Psoas muscle (tissue), 8 donors: ENCODE measurements around the gene TSGA10IP. TPM values are rescaled to one million over a fixed set of nuclear protein-coding genes. Genes with fewer than 3 reads are reported as not detected.
"Not testable (repeated sequence)": the region's sequence is repeated elsewhere in the genome, so short reads cannot be mapped to it uniquely, and the experiment has no call there.

ENCODE experiments used
- ATAC-seq, 4 donors: fragments of 200-7000 bp; cut with Tn5 transposase; one replicate each; pipeline ENCODE4 v1.9.1; 2020; ENCODE audit warnings: moderate library complexity in 3 of 4, mild to moderate bottlenecking in 2 of 4
- DNase-seq, 2 donors: peaks; one replicate each; pipeline ENCODE4 v3.0.0-alpha.2; 2020
- H3K27ac ChIP-seq: fragments of 200-600 bp; one replicate; pipeline ENCODE4 v1.8.0; 2022
- H3K27me3 ChIP-seq, 3 donors: fragments of 200-600 bp in 1 of 3; one replicate each; pipeline versions ENCODE4 v1.6.1 to v1.8.0; 2013 to 2022; ENCODE audit warnings: low read length in 2 of 3, mild to moderate bottlenecking in 2 of 3, moderate library complexity in 1 of 3; ENCODE audit not compliant: insufficient read depth in 3 of 3
- H3K36me3 ChIP-seq, 2 donors: fragments of 200-600 bp in 1 of 2; one replicate each; pipeline versions ENCODE4 v1.6.1 to v1.8.0; 2013 to 2022; ENCODE audit warnings: low read depth in 1 of 2, mild to moderate bottlenecking in 1 of 2, moderate library complexity in 1 of 2; ENCODE audit not compliant: insufficient read depth in 1 of 2
- H3K4me1 ChIP-seq: fragments of 200-600 bp; one replicate; pipeline ENCODE4 v1.8.0; 2022
- H3K4me3 ChIP-seq: fragments of 200-600 bp; one replicate; pipeline ENCODE4 v1.8.0; 2022; ENCODE audit warnings: mild to moderate bottlenecking
- H3K9me3 ChIP-seq: fragments of 200-600 bp; one replicate; pipeline ENCODE4 v1.8.0; 2022
- CTCF ChIP-seq: fragments of 200-600 bp; IDR thresholded peaks from one replicate; pipeline ENCODE4 v1.8.0; 2022; ENCODE audit warnings: antibody characterized with exemption
- WGBS, 3 donors: extraction: QIAGEN DNeasy Blood & Tissue Kit; methylation state at CpG; one replicate each; pipeline versions ENCODE4 v1.1.6 to v1.1.7; 2013; 5-methylcytosine and 5-hydroxymethylcytosine counted together
- intact Hi-C, 2 donors: fragments of 100-400 bp; cut with DNase I; formaldehyde crosslinking; loops; one replicate each; pipeline versions ENCODE4 v1.11.0 to v1.14.2; 2022
- polyA plus RNA-seq, 3 donors: library from polyadenylated mRNA; stranded (reverse); fragments of 200-250 nt; gene quantifications; one replicate each; pipeline ENCODE4 v1.2.3, GENCODE V29; 2013
- total RNA-seq, 4 donors: library from RNA; stranded (reverse); fragmentation: NEBNext Ultra II Directional in 2 of 4; extraction: Animal tissue kit (Norgen Biotek cat#: 25700) in 2 of 4; gene quantifications; one replicate each; pipeline versions ENCODE4 v1.2.1 to v1.2.4, GENCODE V29; 2021 to 2023
- donor health status: healthy with polysubstance abuse.
- donor health status: DM: no; HTN: no; CAD: no; lungs with moderate emphysema.
- donor health status: Bipolar disorder and iron deficiency.
- donor health status: healthy.
- donor health status: DM: yes; HTN: yes; CAD: no.
- donor health status: DM: no; HTN: no; CAD: no.
- donor health status: DM: no; HTN: no; CAD: no.
- donor health status: DM: yes; HTN: yes; CAD: no.

Gene TSGA10IP
- total and polyA plus RNA-seq, 7 donors: not detected

GRCh38 chr11:65945941-65946558 is 770 bp downstream of the TSGA10IP start:
- H3K27me3 ChIP-seq: peaks cover 0 to 4% (median 0%) of the 10 kb centered on the region in 3 donors
- 77 to 86% (median 82%) methylated on average over 11 of the region's 11 CpGs for WGBS, 3 donors
- no peaks in the 10 kb centered on the region for H3K36me3 ChIP-seq
- intact Hi-C loops: no loop called here
- H3K9me3 ChIP-seq: no peaks in the 10 kb centered on the region
- ATAC-seq (no peak), DNase-seq (no peak)
- no peak overlapping the region for H3K4me3 ChIP-seq
- H3K27ac ChIP-seq: no peak overlapping the region
- no peaks in the 10 kb centered on the region for H3K4me1 ChIP-seq
- TF ChIP-seq CTCF: no peak

- TF ChIP-seq CTCF: no peak
- H3K4me3 ChIP-seq: no peak overlapping the region
- DNase-seq: no peak
- ATAC-seq: peak in 1 of 4 donors; percentile 27
- H3K36me3 ChIP-seq: no peaks in the 10 kb centered on the region
- no peak overlapping the region for H3K27ac ChIP-seq
- no peaks in the 10 kb centered on the region for H3K4me1 ChIP-seq
- WGBS, 3 donors: 82 to 87% (median 86%) methylated on average over 4 of the region's 4 CpGs
- intact Hi-C loops: no loop called here
- peaks cover 0 to 4% (median 0%) of the 10 kb centered on the region in 3 donors for H3K27me3 ChIP-seq
- no peaks in the 10 kb centered on the region for H3K9me3 ChIP-seq
Measured at GRCh38 chr11:65946655-65947054, 1.4 kb downstream of the TSGA10IP start.

GRCh38 chr11:65947133-65947532 is 1.9 kb downstream of the TSGA10IP start:
- H3K27ac ChIP-seq: no peak overlapping the region
- ATAC-seq: no peak
- H3K9me3 ChIP-seq: no peaks in the 10 kb centered on the region
- H3K27me3 ChIP-seq: peaks cover 0 to 4% (median 0%) of the 10 kb centered on the region in 3 donors
- intact Hi-C loops: no loop called here
- DNase-seq: no peak
- WGBS, 3 donors: 22 to 24% (median 22%) methylated on average over 11 to 13 of the region's 13 CpGs
- H3K36me3 ChIP-seq: no peaks in the 10 kb centered on the region
- no peak overlapping the region for H3K4me3 ChIP-seq
- no peaks in the 10 kb centered on the region for H3K4me1 ChIP-seq
- no peak for TF ChIP-seq CTCF

GRCh38 chr11:65947603-65948125 is 2.4 kb downstream of the TSGA10IP start:
- H3K27me3 ChIP-seq: peaks cover 0 to 4% (median 0%) of the 10 kb centered on the region in 3 donors
- H3K4me3 ChIP-seq: no peak overlapping the region
- 74 to 82% (median 77%) methylated on average over 12 of the region's 12 CpGs for WGBS, 3 donors
- TF ChIP-seq CTCF: no peak
- no peaks in the 10 kb centered on the region for H3K4me1 ChIP-seq
- DNase-seq (no peak), ATAC-seq (no peak)
- no peaks in the 10 kb centered on the region for H3K9me3 ChIP-seq
- intact Hi-C loops: no loop called here
- no peak overlapping the region for H3K27ac ChIP-seq
- no peaks in the 10 kb centered on the region for H3K36me3 ChIP-seq

GRCh38 chr11:65950711-65951110 is 5.4 kb downstream of the TSGA10IP start:
- H3K27ac ChIP-seq, ATAC-seq, H3K4me3 ChIP-seq, H3K4me1 ChIP-seq, H3K27me3 ChIP-seq, H3K36me3 ChIP-seq, DNase-seq, H3K9me3 ChIP-seq, intact Hi-C loops: not testable (repeated sequence)
- WGBS, 3 donors: 90 to 95% (median 95%) methylated on average over 5 of the region's 5 CpGs

GRCh38 chr11:65951641-65952040 is 6.4 kb downstream of the TSGA10IP start:
- ATAC-seq, H3K4me3 ChIP-seq, H3K36me3 ChIP-seq, H3K27ac ChIP-seq, H3K27me3 ChIP-seq, intact Hi-C loops, H3K4me1 ChIP-seq, DNase-seq, H3K9me3 ChIP-seq: not testable (repeated sequence)
- WGBS, 3 donors: 39 to 49% (median 43%) methylated on average over 3 of the region's 3 CpGs
